Measurements from ENCODE around the gene CX3CR1.
"Not testable (repeated sequence)": the region's sequence is repeated elsewhere in the genome, so short reads cannot be mapped to it uniquely, and the experiment has no call there.

- not testable (repeated sequence) for TF ChIP-seq ZC3H4 (CRISPR knock-in tag; IDR thresholded peaks at IDR 0.05; ENCODE audit: borderline replicate concordance); BDP1 (IDR thresholded peaks at IDR 0.05; ENCODE audit: insufficient read depth, insufficient read length)
Observed at GRCh38 chr3:39321574-39321983, 41.7 kb upstream of the CX3CR1 start.
